OCI-LY7 (cell line): ENCODE data around the gene NFATC2.

Experiments used
- CTCF ChIP-seq: fragments of 200-600 bp; sonication (generic); conservative IDR thresholded peaks from 2 replicates; pipeline ENCODE4 v1.5.1; 2014; ENCODE audit warnings: mild to moderate bottlenecking, antibody characterized with exemption, low read length, moderate library complexity, mixed read lengths
- EZH2phosphoT487 ChIP-seq: fragments of 200-600 bp; sonication (generic); IDR thresholded peaks from 2 replicates; pipeline ENCODE4 v1.6.1; 2018; ENCODE audit warnings: low read depth, borderline replicate concordance, mild to moderate bottlenecking, mixed run types, antibody characterized with exemption, low read length, moderate library complexity, mixed read lengths

GRCh38 chr20:51510936-51511605, 31.4 kb downstream of the NFATC2 start:
- TF ChIP-seq CTCF (no peak), EZH2phosphoT487 (no peak)
